ENCODE measurements around the gene EIF2B5.

DNA sequence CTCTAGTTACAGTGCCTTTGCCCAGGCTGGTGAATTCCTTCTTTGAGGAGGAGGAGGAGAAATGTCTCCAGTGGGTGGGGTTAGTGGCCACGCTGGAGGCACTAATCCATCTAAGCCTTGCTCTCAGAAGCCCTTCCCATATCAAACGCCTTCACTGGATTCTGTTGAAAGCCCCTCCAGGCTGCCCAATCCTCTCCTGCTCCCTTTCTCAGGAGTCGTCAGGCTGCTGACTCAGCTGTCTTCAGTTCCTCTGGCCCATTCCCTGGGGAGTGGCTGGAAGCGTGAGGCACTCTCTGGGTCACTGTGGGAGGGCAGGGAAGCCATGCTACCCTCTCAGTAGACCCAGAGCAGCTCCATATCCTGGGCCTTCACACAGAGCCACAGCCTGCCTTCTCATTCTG lies 42.2 kb downstream of the EIF2B5 start:
- TF ChIP-seq POLR2A (IDR thresholded peaks at IDR 0.05) (no peak), CTCF (IDR thresholded peaks at IDR 0.05 in 4 of 5, conservative IDR thresholded peaks at IDR 0.05 in 1 of 5) (no peak)
